ENCODE measurements around the gene CALD1.

Gene CALD1

DNA sequence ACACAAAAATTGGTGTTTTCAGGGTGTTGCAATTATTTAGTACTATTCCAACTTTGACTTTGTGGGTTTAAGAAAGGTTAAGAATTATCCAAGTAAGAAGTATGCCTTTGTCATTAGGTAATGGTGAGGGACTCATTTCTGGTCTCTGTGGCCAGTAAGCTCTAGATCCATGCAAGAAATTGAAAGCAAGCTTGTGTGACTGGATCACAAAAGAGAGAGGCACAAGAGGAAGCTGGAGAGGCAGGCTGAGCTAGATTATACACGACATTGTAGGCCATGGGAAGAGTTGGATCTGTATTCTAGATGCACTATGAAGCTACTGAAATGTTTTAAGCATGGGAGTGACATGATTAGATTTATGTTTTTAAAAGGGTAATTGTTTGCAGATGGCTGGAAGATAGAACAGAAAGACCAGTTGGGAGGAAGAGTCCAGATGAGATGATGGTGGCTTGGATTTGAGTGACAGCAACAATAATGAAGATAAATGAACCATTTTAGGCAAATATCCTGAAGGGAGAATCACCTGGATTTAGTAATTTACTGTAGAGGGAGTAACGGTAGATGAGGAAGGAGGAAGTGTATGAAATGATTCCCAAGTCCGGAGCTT is 50.0 kb downstream of the CALD1 start:
- no peak for DNase-seq

DNA sequence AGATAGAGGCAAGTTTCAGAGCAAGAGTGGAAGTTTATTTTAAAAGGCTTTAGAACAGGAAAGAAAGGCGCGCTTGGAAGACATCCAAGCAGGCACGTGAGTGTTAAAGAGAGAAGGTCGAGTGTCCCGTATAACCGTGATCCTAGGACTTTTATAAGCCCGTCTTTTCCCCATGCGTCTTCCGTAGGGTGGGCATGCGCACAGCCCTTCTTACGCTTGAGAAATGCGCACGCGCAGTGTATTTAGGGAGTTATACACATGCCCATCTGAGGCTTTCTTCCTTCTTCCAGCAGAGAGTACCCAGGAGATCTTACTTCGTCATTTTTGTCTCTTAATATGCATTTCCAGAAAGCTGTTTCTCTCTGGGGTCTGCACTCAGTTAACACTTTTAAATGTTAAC is 52.4 kb downstream of the CALD1 start:
- no peak for DNase-seq

DNA sequence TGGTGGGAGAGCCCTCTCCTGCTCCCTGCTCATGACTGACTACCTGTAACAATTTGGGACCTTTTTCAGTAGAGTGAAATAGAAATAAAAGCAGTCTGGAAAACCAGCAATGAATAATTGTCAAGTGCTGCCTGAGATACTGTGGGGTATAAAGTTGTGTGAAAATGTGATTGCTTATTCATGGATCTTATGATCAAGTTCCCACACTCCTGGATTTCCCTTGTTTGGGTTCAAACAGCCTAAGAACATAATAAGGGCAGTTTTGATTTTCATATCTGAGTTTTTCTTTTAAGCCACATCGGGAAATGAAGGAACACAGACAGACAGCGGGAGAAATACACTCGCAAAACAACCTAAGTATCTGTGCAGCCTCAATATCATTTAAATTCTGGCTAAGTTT is 52.9 kb downstream of the CALD1 start:
- DNase-seq: no peak

DNA sequence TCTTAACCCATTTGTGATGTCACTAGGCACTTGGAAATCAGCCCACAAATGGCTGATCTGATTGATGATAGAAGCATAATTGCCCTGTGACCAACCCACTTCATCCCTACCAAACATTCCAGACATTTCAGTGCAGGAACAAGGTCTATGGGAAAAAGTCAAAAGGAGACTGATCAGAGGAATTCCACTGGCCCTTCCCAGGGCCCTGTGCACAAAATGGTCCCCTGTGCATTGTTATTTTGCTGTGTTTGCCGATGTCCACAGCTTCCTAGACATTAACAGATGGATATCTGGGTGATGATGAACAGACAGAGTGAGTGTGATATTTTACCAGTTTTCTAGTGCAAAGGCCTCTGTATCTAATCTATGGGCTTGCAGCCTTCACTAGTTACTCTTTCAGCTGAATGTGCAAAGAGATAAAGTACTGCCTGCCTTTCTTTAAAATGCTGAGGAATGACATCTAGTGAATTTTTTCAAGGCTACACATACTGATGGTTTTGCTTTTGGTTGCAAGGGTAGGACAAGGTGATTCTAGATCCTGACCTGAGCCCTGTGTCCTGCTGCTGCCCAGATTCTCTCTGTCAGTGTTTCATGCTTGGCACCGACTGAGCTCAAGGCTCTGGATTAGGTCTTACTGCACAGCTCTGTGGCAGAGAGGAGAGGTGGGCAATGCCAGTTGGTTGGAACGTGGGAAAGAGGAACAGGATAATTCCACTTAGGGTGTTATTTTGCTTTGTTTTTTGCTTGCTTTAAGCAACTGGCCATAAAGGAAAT is 55.4 kb downstream of the CALD1 start:
- DNase-seq: no peak

DNA sequence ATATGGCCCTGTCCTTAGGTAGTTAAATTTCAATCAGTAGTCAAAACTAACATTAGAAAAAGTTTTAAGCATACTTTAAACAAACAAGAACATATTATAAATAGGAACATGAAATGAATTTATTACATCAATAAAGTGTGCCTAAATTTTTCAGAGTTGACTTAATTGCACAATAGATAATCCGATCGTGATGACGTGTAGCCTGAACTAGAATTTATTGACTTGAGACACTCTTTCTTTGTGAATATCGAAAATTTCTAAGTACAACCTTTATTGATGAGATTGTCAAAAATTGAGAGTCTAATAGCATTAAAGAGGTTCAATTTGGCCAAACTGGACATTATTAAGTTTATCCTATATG is 56.0 kb downstream of the CALD1 start:
- DNase-seq: no peak

DNA sequence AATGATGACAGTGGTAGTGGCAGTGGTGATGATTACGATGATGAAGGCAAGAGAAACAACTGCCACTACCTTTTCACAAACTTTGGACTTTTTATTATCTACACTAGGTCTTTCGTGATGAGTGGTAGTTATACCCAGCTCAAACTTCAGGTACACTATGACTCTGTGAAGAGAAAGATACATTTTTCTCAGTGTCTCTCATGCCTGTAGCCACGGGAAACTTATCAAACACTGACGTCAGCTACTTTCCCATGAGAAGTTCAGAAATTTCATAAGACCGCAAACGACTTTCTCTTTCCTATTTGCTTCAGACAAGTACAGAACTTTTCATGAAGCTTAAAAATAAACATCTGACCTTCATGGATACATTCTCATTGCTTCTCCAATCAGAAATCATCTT is 57.0 kb downstream of the CALD1 start:
- DNase-seq: no peak

DNA sequence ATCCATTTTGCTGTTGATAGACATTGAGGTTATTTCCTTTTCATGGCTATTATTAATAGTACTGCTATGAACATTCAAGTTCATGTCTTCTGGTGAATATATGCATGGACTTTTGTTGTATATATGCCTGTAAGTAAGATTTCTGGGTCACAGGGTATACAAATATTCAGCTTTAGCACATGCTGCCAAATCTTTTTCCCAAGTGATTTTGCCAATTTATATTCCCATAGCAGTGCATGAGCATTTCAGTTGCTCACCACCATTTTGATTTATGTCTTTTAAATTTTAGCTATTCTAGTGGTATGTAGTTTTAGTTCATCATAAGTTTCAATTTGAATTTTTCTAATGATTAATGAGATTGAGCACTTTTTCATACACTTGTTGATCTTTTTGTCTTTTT is 59.9 kb downstream of the CALD1 start:
- DNase-seq: no peak

DNA sequence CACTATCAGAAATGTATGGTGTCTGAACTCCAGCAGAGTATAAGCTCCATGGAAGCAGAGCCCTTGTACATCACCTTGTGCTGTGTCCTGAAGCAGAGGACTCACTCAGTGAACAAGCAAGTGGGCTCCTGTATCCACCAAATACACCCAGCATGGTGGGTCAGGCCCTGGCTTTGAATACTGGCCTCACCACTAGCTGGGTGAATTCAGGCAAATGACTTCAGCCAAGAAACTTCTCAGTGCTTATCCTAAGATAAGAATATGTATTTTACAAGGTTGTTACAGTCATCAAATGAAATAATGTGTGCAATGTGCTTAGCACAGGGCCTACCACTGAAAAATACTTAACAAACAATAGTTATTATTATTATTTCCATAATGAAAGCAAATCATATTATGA is 62.6 kb downstream of the CALD1 start:
- DNase-seq: no peak

DNA sequence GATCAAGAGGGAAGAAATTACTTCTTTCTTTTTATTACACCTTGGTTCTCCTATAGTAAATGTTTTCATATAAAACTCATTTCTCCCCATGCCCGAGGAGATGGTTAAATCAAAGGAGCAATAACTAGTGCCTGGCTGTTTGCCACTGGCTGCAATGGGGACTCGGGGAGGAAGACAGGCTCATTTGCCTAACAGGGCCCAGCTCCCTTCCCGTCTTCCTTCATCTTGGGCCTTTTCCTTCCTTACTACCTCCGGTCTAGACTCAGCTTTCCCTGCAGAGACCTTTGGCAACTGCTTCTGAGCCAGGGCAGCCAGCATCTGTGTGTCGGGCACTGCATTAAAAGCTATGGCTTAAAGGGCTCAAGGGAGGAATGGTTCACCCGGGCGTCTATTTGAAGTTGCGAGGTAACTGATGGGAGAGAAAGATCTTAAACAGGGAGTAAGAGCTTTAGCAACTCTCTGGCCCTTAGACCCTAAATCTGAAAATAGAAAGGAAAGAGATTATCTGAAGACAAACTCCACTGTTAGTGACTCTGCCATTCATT is 63.5 kb downstream of the CALD1 start:
- DNase-seq: no peak

DNA sequence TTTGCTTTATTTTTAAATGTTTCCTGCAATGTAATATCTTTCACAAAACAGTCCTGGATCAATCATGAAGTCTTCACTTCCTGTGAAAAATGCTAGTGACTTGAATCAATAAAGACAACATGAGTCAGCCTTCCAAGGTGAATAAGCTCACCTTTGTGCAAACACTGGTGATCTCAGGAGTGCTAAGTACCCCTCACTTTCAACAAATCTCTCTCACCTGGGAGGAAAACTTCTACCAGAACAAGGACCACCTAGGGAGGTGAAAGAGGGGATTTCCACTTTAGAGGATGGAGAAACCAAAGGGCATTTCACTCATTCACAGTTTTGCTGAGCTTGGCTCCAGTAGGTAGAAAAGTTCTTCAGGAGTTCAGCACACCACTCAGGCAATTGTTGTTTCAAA is 64.8 kb downstream of the CALD1 start:
- no peak for DNase-seq

DNA sequence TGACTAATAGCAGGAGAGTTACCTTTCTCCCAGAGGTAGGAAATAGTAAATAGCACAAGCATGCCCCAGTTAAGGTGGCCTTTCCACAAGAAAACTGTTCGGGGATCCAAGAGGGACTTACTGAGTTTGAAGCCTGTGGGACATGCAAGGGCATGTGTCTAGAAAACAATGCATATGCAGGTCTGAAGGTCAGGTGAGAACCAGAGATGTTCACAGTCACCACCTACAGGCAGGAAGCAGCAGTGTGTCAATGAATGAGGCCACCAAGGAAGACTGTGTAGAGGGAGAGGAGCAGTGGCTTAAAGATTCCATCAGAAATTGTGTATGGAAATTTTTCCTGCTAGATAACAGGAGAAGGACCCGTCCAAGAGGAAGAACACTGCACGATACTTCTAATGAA is 66.0 kb downstream of the CALD1 start:
- DNase-seq: no peak

DNA sequence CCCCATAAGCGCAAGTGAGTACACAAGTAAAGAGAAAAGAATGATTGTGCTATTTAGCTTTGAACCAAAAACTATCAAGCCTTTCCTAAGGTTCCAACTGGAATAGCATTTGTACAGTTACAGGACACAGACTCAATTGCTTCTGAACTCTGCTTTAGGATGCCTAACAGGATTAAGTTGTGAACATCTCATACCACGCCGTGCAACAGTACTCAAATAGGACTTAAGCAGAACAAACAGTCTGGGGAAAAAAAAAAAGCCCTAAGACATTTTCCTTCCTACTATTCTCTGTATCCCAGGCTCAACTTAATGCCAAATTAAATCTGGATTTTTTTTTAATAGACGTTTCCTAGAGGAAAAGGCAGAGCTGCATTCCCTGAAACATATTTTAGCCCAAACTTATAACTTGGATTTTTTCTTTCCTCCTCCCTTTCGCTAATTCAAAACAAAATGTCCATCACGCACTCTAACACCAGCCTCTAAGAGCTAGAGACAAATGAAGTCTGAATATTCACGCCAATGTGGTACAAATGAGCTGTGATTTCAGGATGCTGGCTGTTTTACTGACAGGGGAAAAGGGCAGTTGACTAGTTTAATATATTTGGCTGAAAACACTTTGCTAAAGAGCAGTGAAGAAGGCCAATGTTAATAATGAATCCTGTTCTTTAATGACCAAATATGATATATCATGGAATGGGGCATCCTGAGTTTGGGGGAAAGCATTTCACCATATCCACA is 68.6 kb downstream of the CALD1 start:
- no peak for DNase-seq

DNA sequence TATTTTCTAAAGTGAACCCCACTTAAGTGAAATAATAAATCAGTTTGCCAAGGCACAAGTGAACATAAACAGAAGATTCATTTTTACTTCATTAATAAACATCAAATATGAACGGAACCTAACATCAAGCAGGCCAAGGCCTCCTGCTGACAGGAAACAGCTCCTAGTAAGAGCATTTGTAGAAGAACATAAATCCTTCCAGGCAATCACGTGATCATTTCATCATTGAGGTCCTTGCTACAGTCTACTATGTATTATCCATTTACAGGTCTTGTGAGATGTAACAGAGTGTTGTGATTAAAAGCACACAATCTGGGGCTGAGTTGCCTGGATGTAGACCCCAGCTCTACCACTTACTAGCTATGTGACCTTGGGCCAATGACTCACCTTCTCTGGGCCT is 70.6 kb downstream of the CALD1 start:
- DNase-seq: no peak

DNA sequence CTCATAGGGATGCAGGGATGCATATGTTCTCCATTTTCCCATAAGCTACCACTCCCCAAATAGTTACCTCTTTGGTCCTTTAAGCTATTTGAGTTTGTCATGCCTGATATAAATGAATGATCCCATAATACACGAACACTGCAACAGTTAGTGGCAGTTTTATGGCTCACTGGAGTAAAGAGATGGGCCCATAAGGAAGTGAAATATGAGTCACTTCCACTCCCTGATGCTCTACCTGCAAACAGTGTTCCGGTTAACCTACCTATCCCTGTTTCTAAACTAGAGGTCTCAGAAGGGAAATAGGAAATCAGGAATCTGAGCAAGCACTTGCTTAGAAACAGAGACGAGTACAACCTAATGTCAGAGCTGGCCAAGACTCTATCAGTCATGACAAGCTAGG is 71.7 kb downstream of the CALD1 start:
- no peak for DNase-seq

DNA sequence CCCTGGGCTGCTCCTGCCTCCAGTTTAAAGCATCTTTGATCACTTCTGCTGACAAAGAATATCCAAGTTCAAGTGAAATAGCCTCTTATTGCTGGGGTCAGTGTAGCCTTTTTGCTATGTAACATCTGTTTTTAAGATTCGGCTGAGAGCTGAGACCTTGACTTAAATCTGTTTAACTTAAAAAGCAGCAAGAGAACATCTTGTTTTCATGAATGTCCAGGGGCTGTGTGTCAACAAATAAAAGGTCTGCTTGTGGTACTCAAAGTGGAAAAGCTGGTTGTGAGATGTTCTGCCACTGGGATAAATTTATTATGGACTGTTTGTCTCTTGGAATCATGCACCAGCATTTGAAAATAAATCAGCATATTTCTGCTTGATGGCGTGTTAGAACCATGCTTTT is 73.2 kb downstream of the CALD1 start:
- no peak for DNase-seq

DNA sequence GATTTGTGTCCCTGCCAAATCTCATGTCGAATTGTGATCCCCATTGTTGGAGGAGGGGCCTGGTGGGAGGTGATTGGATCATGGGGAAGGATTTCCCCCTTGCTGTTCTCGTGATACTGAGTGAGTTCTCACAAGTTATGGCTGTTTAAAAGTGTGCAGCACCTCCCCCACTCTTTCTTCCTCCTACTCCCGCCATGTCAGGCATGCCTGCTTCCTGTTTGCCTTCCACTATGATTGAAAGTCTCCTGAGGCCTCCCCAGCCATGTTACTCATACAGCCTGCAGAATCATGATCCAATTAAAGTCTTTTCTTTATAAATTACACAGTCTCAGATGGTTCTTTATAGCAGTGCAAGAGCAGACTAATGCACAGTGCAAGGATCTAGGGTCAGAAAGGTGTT is 75.4 kb downstream of the CALD1 start:
- DNase-seq: no peak

DNA sequence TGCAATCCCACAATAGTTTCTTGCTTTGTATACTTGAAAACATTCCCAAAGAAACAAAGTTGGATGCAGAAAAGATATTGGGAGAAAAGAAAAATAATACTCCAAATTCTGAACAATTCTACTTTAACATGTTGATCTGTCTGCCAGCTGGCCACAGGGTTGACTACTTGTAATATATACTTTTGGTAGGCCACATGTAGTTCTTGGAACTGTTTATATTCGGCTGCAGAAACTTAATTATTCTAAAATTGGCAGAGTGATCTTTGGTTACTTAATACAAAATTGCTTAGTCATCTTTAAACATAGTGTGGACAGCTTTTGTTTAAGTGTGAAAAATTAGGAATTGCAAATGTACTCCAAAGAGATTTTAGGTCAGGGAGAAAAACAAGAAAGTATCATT is 76.0 kb downstream of the CALD1 start:
- no peak for DNase-seq

DNA sequence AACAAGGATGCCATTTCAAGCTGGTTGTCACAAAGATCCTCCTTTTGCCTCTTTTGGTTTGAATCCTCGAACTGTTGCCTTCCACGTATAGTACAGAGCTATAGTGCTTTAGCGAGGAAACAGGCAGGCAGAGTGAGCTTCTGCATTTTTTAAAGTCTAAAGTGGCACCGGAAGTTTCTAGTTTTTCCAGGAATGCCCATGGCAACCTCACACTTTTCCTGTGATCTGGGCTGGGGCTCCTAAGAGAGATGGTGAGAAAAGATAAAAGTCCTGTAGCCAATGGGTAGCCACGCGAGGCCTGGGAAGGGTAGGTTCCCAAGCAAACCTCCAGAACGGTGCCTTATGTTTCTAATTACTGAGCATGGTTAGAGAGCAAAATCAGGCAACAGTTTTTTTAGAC is 76.7 kb downstream of the CALD1 start:
- no peak for DNase-seq

DNA sequence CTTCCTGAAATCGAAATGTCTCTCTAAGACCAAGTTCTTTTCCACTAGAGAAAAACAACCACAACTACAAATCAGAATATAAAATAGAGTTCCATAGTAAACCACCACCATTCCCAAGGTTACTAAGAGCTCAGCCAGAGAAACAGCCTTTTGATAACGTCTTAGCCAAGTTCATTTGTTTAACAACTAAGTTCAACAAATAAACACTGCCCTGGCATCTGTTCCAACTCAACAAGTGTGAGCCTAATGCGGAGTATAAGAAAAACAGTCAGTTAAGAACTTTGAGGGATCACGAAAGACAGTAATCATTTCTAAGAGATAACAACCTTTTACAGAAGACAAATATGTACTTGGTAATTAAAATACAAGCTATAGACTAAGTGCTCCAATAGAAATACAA is 77.3 kb downstream of the CALD1 start:
- no peak for DNase-seq

DNA sequence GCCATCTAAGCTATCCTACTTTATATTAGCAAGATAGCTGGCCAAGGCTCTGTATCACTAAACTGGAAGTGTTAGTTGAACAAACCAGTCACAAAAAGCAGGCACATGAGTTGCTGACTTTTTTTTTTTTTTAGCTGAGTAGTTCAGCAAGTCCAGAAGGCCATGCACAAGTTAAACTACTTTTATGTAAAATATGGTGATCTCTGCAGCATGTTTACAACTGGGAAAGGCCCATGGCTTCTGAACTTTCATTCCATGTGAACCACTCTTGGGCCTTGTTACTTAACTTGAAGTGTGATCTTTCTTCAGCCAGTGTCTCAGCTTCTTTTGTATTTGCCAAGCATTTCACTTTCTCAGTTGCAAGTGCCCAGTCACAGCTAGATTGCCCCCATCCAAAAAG is 78.5 kb downstream of the CALD1 start:
- no peak for DNase-seq

DNA sequence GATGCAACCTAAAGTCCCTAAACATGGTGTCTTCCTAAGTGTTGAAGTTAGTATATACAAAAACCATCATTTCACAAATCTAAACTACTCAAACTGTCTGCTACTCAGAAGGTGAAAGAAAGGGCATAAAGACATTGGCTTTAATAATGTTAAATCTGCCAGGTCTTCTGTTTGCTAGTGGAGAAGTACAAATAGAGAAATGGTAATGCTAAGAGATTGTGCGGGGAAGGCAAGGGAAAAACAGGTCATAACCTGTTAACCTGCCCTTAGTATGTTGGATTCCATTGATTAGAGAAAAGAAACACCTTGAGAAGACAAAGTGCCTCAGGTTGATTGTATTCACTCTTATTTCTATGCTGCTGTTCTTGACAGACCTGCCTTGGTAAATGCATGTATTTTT is 80.3 kb downstream of the CALD1 start:
- no peak for DNase-seq

DNA sequence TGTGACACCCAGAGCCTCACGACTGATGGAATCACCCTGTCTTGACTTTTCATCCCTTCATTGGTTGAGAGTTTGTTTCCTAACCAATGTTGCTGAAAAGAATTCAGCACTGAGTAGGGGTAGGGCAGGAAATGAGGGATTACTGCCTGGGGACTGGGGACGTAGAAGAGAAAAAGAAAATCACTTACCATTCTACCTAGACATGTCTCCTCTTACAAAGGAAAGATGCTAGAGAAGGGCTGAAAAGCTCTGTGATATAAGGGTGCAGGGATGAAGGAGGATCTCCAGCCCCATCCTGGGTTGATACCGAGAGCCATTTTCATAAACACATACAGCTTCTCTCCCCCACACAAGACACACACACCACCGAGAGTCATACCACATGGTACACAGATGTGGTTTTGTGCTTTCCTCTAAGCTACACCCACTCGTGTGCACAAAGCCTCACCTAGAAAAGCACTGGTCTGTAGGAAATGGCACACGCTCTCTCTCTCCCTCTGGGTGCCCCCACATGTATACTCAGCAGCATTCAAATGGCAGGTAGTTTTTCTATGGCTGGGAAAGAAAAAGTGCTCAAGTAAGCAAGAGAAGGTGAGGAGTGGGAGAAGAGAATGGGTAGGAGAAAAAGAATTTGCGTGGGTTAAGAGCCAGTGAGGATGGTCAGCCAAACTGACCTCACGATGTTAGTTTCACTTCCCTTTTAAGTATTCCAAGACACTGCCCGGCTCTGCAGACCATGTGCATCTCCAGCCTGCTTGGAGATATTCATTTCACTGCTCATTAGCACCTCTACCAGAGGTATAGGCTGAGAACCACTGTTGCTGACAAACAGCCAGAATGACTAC is 85.8 kb downstream of the CALD1 start:
- DNase-seq: no peak

DNA sequence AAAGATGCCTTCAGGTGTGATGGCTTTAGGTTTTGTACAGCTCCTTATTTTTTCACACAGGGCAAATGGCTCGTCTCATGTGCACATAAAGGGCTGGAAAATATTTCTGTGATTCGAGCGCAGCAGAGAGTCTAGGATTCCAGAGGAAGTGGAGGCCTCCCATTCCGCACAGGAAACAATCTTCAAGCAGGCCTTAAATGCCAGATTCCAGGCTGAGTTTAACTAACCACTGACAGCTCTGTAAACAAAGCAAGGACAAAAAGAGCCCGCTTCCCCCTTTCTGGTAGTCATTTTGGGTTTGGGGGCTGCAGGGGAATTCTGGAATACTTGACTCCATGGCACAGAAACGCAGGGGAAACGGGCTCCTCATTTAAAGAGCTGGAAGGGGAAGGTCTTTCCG is 87.2 kb downstream of the CALD1 start:
- DNase-seq: no peak

All from effector CD8-positive, alpha-beta T cell (primary cell).